K562 (cell line): Measurements from ENCODE around the gene MBOAT1. TPM values are rescaled to one million over a fixed set of nuclear protein-coding genes. Genes with fewer than 3 reads are reported as not detected.

Source experiments
- ATAC-seq: fragments of 200-7000 bp; cut with Tn5 transposase; 3 replicates; pipeline ENCODE4 v1.9.1; 2020; ENCODE audit warnings: moderate library complexity
- BruUV-seq: library from RNA; stranded (reverse); fragments of 400-500 nt; replicated peaks from 2 replicates; lab custom pipeline; 2021; lab: Mats Ljungman, UMichigan
- CTCF ChIA-PET: fragments of 300-600 bp; formaldehyde crosslinking; extraction: SDS; loops from one replicate; lab custom pipeline; 2021; ENCODE audit warnings: low intra/inter-chr PET ratio; lab: Yijun Ruan, JAX
- POLR2A ChIA-PET: fragments of 300-600, 350-650 bp; sonication (Branson Sonifier 250); formaldehyde crosslinking; extraction: SDS; loops from one replicate; lab custom pipeline; 2021; ENCODE audit warnings: antibody characterized with exemption, inconsistent platforms; lab: Yijun Ruan, JAX
- DNase-seq, 4 experiments: peaks; one replicate each; pipeline versions ENCODE4 v3.0.0 to v3.0.0-alpha.2; 2011 to 2018; ENCODE audit warnings: low spot score in 3 of 4, mixed read lengths in 3 of 4; ENCODE audit errors: extremely low read depth in 1 of 4
- FAIRE-seq: peaks from 2 replicates; lab custom pipeline; 2011; peaks lifted over from hg19 to GRCh38; lab: Jason Lieb, UNC
- H2AFZ ChIP-seq: 2 replicates; pipeline ENCODE4 v1.6.0; 2011; ENCODE audit warnings: low read depth, low read length, control low read depth, inconsistent platforms
- H3K27ac ChIP-seq: fragments of 200-600 bp; 3 replicates; pipeline ENCODE4 v1.8.0; 2011; ENCODE audit warnings: low read depth, mild to moderate bottlenecking, control low read depth, inconsistent platforms, low read length, moderate library complexity, mixed read lengths; ENCODE audit errors: extremely low read depth
- H3K27me3 ChIP-seq, 2 experiments: fragments of 300-600 bp in 1 of 2; 2 replicates in 1 of 2; 3 replicates in 1 of 2; pipeline versions ENCODE4 v1.6.0 to v1.8.0; 2011; ENCODE audit warnings: inconsistent platforms in 2 of 2, low read length in 2 of 2, mild to moderate bottlenecking in 1 of 2, mixed read lengths in 1 of 2, moderate library complexity in 1 of 2; ENCODE audit not compliant: control insufficient read depth in 2 of 2, insufficient read depth in 2 of 2
- H3K36me3 ChIP-seq: fragments of 300-600 bp; 3 replicates; pipeline ENCODE4 v1.8.0; 2011; ENCODE audit warnings: mild to moderate bottlenecking, low read length, inconsistent platforms; ENCODE audit not compliant: control insufficient read depth, insufficient read depth
- H3K4me1 ChIP-seq, 2 experiments: fragments of 200-600 bp in 1 of 2; replicated peaks in 1 of 2; 2 replicates in 1 of 2; 3 replicates in 1 of 2; pipeline versions ENCODE4 v1.5.1 to v1.8.0; 2011; ENCODE audit warnings: inconsistent platforms in 2 of 2, low read length in 2 of 2, mild to moderate bottlenecking in 1 of 2, mixed read lengths in 1 of 2, moderate library complexity in 1 of 2; ENCODE audit not compliant: control insufficient read depth in 2 of 2, insufficient read depth in 2 of 2
- H3K4me2 ChIP-seq: 2 replicates; pipeline ENCODE4 v1.6.1; 2011; ENCODE audit warnings: low read length, control low read depth, inconsistent platforms, mixed read lengths; ENCODE audit not compliant: insufficient read depth
- H3K4me3 ChIP-seq: fragments of 200-600 bp; sonication (generic), shearing (Covaris generic); 2 replicates; pipeline ENCODE4 v1.5.1; 2016; ENCODE audit warnings: control low read depth, inconsistent platforms
- H3K79me2 ChIP-seq: fragments of 200-600 bp; 3 replicates; pipeline ENCODE4 v1.8.0; 2011; ENCODE audit warnings: low read length, inconsistent platforms; ENCODE audit not compliant: control insufficient read depth, insufficient read depth
- H3K9ac ChIP-seq, 2 experiments: 2 replicates each; pipeline versions ENCODE4 v1.6.0 to v1.6.1; 2011; ENCODE audit warnings: low read depth in 2 of 2, low read length in 2 of 2, control low read depth in 1 of 2, inconsistent platforms in 1 of 2, mild to moderate bottlenecking in 1 of 2, mixed read lengths in 1 of 2; ENCODE audit not compliant: insufficient read depth in 1 of 2
- H3K9me1 ChIP-seq: one replicate; pipeline ENCODE4 v1.6.0; 2011; ENCODE audit warnings: inconsistent platforms, mild to moderate bottlenecking, low read length, moderate library complexity; ENCODE audit not compliant: control insufficient read depth, insufficient read depth
- H3K9me3 ChIP-seq: replicated peaks from 2 replicates; pipeline ENCODE4 v1.5.1; 2011; ENCODE audit warnings: low read depth, low read length, inconsistent platforms; ENCODE audit not compliant: control insufficient read depth, insufficient read depth
- H4K20me1 ChIP-seq: replicated peaks from 2 replicates; pipeline ENCODE4 v1.6.1; 2011; ENCODE audit warnings: low read length, inconsistent platforms, mixed read lengths; ENCODE audit not compliant: control insufficient read depth, insufficient read depth
- CBFB ChIP-seq: sonication (generic); formaldehyde crosslinking; IDR thresholded peaks from 2 replicates; pipeline ENCODE4 v1.4.0; 2020; ENCODE audit warnings: mild to moderate bottlenecking, missing genetic modification reagents
- NCOA4 ChIP-seq: fragments of 450-650 bp; IDR thresholded peaks from 2 replicates; pipeline ENCODE4 v1.6.1; 2018; ENCODE audit warnings: mild to moderate bottlenecking; ENCODE audit not compliant: partially characterized antibody
- POLR2AphosphoS2 ChIP-seq: IDR thresholded peaks from 2 replicates; pipeline ENCODE4 v1.6.1; 2012; ENCODE audit warnings: low read length, improper control_type of control experiment
- RBM34 ChIP-seq: fragments of 200-400 bp; formaldehyde crosslinking; IDR thresholded peaks from 2 replicates; pipeline ENCODE4 v1.6.1; 2018; ENCODE audit warnings: low read length, borderline replicate concordance; ENCODE audit not compliant: insufficient read depth
- SAFB ChIP-seq: fragments of 200-400 bp; formaldehyde crosslinking; IDR thresholded peaks from 2 replicates; pipeline ENCODE4 v1.6.1; 2017; ENCODE audit warnings: low read depth, low read length, borderline replicate concordance
- SMAD3 ChIP-seq: fragments of 450-650 bp; formaldehyde crosslinking; conservative IDR thresholded peaks from 2 replicates; pipeline ENCODE4 v1.4.0; 2020; ENCODE audit warnings: mild to moderate bottlenecking
- TCF3 ChIP-seq: sonication (generic); formaldehyde crosslinking; IDR thresholded peaks from 2 replicates; pipeline ENCODE4 v1.4.0; 2020; ENCODE audit warnings: mild to moderate bottlenecking, missing genetic modification reagents
- WGBS: fragments of 100-300 bp; shearing (Covaris generic); methylation state at CpG from one replicate; pipeline ENCODE4 v1.1.6; 2016; ENCODE audit warnings: low coverage, mixed read lengths; ENCODE audit not compliant: insufficient coverage; ENCODE audit errors: missing lambda C conversion rate; 5-methylcytosine and 5-hydroxymethylcytosine counted together
- in situ Hi-C: fragments of 300-500 bp; cut with MboI; formaldehyde crosslinking; loops from 4 replicates; pipeline ENCODE4 v1.15.0; 2018; ENCODE audit warnings: inconsistent platforms, mixed read lengths
- intact Hi-C: fragments of 100-400 bp; cut with micrococcal nuclease; formaldehyde crosslinking; loops from 2 replicates; pipeline ENCODE4 v1.14.2; 2022
- polyA plus RNA-seq, 8 experiments: library from polyadenylated mRNA; depleted of rRNA in 4 of 8; stranded (reverse) in 5 of 8; unstranded in 3 of 8; fragments of >200 nt; fragmentation: Nextera tagmentation in 2 of 8; fragmentation: Illumina TruSeq in 1 of 8; extraction: Ambion mirVana in 2 of 8; extraction: Trizol in 1 of 8; gene quantifications; 2 replicates each; pipeline versions ENCODE4 v1.2.1 to v1.2.3, GENCODE V29; 2011 to 2014; ENCODE audit warnings: inconsistent platforms in 1 of 8, missing spikeins in 1 of 8
- total RNA-seq, 7 experiments: library from RNA; depleted of rRNA in 6 of 7; stranded (reverse); fragments of >200 nt in 6 of 7; fragmentation: Illumina TruSeq in 2 of 7; extraction: Trizol in 2 of 7; gene quantifications; 2 replicates each; pipeline versions ENCODE4 v1.2.1 to v1.2.3, GENCODE V29; 2011 to 2021; ENCODE audit warnings: low replicate concordance in 1 of 7
- TF ChIP-seq, protein P1 (sequence below): IDR thresholded peaks from 2 replicates; pipeline ENCODE4 v1.6.1; 2016; ENCODE audit warnings: missing genetic modification characterization, missing compliant biosample characterization
- TF ChIP-seq, protein P2 (sequence below): sonication (generic); formaldehyde crosslinking; IDR thresholded peaks from 2 replicates; pipeline ENCODE4 v1.8.0; 2022; ENCODE audit warnings: missing genetic modification reagents, mild to moderate bottlenecking, borderline replicate concordance
- TF ChIP-seq, protein P3 (sequence below): fragments of 250-450 bp; sonication (Bioruptor Pico); IDR thresholded peaks from 2 replicates; pipeline ENCODE4 v1.4.0; 2020; ENCODE audit warnings: mild to moderate bottlenecking

MBOAT1 gene
- total and polyA plus RNA-seq, 9 of the 15 experiments (the other 6 are each of a cell fraction or from before 2014, with no cell fraction given): 0.13 to 16.5 (median 10.3) TPM

DNA sequence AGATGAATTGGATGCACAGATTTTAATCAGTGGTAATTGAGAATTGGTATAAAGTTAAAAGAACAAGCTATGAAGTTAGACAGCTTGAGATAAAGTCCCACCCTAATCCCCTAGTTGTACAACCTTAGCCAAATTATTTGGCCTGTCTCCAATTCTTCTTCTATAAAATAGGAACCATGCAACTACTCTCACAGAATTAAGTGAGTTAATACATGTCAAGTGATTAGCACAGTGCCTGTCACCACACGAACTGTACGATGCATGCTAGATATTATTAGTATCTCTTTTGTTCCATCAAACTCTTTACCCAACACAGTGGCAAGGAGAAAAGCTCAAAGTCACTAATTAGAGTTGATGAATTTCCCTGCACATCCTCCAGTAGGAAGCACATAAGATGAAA, 44.7 kb downstream of the MBOAT1 start:
- H4K20me1 ChIP-seq: no peaks in the 10 kb centered on the region
- in situ Hi-C loops (no loop called here), intact Hi-C loops (no loop called here)
- H3K4me1 ChIP-seq: peaks cover 0 to 3% of the 10 kb centered on the region in 2 experiments; a peak in 4 of 5 replicates
- H3K4me2 ChIP-seq: no peak overlapping the region
- FAIRE-seq (no peak), ATAC-seq (no peak), DNase-seq (no peak)
- ChIA-PET POLR2A (no interaction called here), CTCF (no interaction called here)
- BruUV-seq: no TSS peak
- H3K27me3 ChIP-seq: no peaks in the 10 kb centered on the region
- no peak overlapping the region for H3K9ac ChIP-seq
- no peaks in the 10 kb centered on the region for H3K9me1 ChIP-seq
- H3K27ac ChIP-seq: no peak overlapping the region
- no peaks in the 10 kb centered on the region for H3K36me3 ChIP-seq
- WGBS: 63% methylated on average over 2 of the region's 2 CpGs
- H3K4me3 ChIP-seq: no peak overlapping the region
- H3K9me3 ChIP-seq: no peaks in the 10 kb centered on the region
- no peaks in the 10 kb centered on the region for H3K79me2 ChIP-seq
- no peak overlapping the region for H2AFZ ChIP-seq
- TF ChIP-seq POLR2AphosphoS2: no peak
- TF ChIP-seq, protein P1, sequence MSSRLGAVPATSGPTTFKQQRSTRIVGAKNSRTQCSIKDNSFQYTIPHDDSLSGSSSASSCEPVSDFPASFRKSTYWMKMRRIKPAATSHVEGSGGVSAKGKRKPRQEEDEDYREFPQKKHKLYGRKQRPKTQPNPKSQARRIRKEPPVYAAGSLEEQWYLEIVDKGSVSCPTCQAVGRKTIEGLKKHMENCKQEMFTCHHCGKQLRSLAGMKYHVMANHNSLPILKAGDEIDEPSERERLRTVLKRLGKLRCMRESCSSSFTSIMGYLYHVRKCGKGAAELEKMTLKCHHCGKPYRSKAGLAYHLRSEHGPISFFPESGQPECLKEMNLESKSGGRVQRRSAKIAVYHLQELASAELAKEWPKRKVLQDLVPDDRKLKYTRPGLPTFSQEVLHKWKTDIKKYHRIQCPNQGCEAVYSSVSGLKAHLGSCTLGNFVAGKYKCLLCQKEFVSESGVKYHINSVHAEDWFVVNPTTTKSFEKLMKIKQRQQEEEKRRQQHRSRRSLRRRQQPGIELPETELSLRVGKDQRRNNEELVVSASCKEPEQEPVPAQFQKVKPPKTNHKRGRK: no peak
- no peak for TF ChIP-seq NCOA4
- TF ChIP-seq, protein P2, sequence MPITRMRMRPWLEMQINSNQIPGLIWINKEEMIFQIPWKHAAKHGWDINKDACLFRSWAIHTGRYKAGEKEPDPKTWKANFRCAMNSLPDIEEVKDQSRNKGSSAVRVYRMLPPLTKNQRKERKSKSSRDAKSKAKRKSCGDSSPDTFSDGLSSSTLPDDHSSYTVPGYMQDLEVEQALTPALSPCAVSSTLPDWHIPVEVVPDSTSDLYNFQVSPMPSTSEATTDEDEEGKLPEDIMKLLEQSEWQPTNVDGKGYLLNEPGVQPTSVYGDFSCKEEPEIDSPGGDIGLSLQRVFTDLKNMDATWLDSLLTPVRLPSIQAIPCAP (CRISPR knock-in tag): no peak
- TF ChIP-seq CBFB (CRISPR knock-in tag): no peak
- no peak for TF ChIP-seq SAFB
- no peak for TF ChIP-seq RBM34
- TF ChIP-seq TCF3: no peak
- TF ChIP-seq, protein P3, sequence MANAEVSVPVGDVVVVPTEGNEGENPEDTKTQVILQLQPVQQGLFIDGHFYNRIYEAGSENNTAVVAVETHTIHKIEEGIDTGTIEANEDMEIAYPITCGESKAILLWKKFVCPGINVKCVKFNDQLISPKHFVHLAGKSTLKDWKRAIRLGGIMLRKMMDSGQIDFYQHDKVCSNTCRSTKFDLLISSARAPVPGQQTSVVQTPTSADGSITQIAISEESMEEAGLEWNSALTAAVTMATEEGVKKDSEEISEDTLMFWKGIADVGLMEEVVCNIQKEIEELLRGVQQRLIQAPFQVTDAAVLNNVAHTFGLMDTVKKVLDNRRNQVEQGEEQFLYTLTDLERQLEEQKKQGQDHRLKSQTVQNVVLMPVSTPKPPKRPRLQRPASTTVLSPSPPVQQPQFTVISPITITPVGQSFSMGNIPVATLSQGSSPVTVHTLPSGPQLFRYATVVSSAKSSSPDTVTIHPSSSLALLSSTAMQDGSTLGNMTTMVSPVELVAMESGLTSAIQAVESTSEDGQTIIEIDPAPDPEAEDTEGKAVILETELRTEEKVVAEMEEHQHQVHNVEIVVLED (CRISPR knock-in tag): no peak
- TF ChIP-seq SMAD3 (CRISPR knock-in tag): no peak
